ENCODE measurements around the gene TBC1D3B.
"Not testable (repeated sequence)": the region's sequence is repeated elsewhere in the genome, so short reads cannot be mapped to it uniquely, and the experiment has no call there.

TBC1D3B gene

DNA sequence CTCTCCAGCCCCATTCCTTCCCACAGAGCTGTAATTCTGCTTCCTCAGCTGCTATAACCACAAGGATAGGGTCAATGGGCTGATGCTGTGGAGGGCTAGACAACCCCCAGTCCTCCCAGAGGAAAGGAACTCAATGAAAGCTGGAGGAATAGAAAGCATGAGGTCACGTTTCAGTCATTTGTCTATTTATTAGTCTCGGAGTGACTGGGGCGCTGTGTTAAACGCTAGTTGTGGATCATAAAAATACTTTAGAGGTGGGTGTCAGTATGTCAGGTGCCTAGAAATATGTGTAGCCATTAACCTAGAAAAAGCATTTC lies 20.9 kb upstream of the TBC1D3B start:
- Histone ChIP-seq H3K27me3 (peaks cover 0 to 9% of the 10 kb centered on the region in 2 donors), H3K4me3 (no peak overlapping the region), H3K27ac (no peak overlapping the region), H3K4me1 (no peaks in the 10 kb centered on the region), H3K36me3 (no peaks in the 10 kb centered on the region), H3K9me3 (no peaks in the 10 kb centered on the region)
- intact Hi-C loops (cut with DNase I; ENCODE audit: low total_unique reads): loop anchor here (10.0 kb wide), 1 partner anchor 63 kb away; no protein-coding TSS in a partner anchor
- TF ChIP-seq CTCF (IDR thresholded peaks at IDR 0.05): no peak
- no peak for DNase-seq

DNA sequence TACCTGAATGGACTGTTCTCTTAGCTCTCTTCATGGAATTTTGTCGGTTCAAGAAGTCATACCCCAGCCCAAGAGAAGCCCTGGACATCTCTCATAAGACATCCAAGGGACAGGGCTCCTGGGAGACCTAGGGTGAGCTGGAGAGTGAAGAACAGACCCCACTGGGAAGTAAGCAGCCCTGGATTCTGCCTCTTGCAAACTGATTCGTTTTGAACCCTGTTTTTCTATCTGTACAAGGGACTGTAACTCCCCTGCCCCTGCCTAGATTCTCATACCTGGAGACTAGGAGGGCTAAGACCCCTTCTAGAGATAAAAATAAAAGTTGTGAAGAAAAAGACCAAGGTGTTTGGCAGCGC lies 19.7 kb upstream of the TBC1D3B start:
- Histone ChIP-seq H3K4me3 (no peak overlapping the region), H3K9me3 (no peaks in the 10 kb centered on the region), H3K36me3 (no peaks in the 10 kb centered on the region), H3K4me1 (no peaks in the 10 kb centered on the region), H3K27ac (no peak overlapping the region), H3K27me3 (peaks cover 0 to 9% of the 10 kb centered on the region in 2 donors)
- TF ChIP-seq CTCF (IDR thresholded peaks at IDR 0.05): no peak
- DNase-seq: no peak
- intact Hi-C loops (cut with DNase I; ENCODE audit: low total_unique reads): loop anchor here (10.0 kb wide), 1 partner anchor 61 kb away; no protein-coding TSS in a partner anchor

GRCh38 chr17:36195434-36196130 lies 19.1 kb upstream of the TBC1D3B start:
- intact Hi-C loops (cut with DNase I; ENCODE audit: low total_unique reads): loop anchor here (10.0 kb wide), 1 partner anchor 61 kb away; no protein-coding TSS in a partner anchor
- Histone ChIP-seq H3K9me3 (no peaks in the 10 kb centered on the region), H3K4me3 (no peak overlapping the region), H3K4me1 (no peaks in the 10 kb centered on the region), H3K27me3 (peaks cover 0 to 9% of the 10 kb centered on the region in 2 donors), H3K36me3 (no peaks in the 10 kb centered on the region), H3K27ac (no peak overlapping the region)
- DNase-seq: no peak
- TF ChIP-seq CTCF (IDR thresholded peaks at IDR 0.05): no peak

DNA sequence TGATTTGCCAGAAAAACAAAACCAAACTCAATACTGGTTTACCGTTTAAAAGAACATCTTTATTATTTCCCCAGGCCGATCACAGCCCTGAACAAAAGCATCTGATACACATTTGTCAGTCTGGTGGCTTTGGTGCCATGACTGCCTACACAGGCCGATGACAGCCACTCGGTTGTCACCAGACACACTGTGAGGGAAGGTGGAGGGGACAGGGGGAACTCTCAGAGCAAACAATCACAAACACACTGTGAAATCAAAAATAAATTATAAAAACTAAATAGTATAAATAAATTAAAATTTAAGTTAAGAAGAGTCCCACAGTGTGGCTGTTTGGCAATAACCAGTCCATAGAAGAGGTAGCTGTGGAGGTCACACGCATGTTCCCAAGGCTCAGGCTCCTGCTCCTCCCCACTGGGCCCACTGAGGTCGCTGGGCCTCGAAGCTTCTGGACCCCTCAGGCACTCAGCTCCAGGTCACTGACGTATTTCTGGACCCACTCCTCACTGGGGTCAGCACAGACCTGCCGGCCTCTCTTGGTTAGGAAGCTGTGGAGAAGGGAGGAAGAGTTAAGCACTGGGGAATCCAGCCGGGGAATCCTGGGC lies 18.5 kb upstream of the TBC1D3B start:
- not testable (repeated sequence) for DNase-seq, H3K4me1 ChIP-seq, H3K36me3 ChIP-seq, H3K27me3 ChIP-seq, H3K4me3 ChIP-seq, H3K9me3 ChIP-seq, H3K27ac ChIP-seq
- intact Hi-C loops (cut with DNase I; ENCODE audit: low total_unique reads): loop anchor here (10.0 kb wide), 1 partner anchor 60 kb away; no protein-coding TSS in a partner anchor

DNA sequence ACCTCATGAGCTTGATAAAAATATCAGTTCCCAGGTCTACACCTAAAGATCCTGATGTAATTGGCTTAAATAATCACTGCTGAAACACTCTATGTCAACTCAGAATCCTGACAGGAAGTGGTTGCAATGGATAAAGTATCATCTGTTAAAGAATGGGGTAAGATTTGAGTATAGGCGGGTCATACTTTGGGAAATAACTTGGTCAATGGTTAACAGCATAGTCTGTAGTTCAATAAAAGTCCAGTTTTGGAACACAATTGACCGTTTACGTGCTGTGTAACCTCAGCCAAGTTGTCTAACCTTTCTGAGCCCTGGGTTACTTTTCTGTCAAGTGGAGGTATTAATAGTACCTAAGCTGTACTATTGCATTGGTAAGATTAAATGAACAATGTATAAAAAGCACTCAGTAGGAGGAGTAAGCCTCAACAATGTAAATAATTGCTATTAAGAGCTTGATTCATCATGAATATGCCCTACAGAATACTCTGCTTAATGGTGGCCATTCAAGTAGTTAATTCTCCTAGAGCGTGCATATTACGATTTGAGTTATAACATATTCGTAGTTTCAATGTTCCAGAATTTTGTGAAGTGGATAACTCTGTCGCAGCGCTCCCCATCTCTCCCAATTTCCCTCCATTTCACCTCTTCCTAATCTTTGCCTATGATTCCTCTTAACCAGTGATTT lies 17.9 kb upstream of the TBC1D3B start:
- intact Hi-C loops (cut with DNase I; ENCODE audit: low total_unique reads): loop anchor here (10.0 kb wide), 1 partner anchor 59 kb away; no protein-coding TSS in a partner anchor
- H3K4me1 ChIP-seq, H3K4me3 ChIP-seq, H3K36me3 ChIP-seq, DNase-seq, H3K27ac ChIP-seq, H3K9me3 ChIP-seq, H3K27me3 ChIP-seq: not testable (repeated sequence)

GRCh38 chr17:36193216-36193775 lies 16.9 kb upstream of the TBC1D3B start:
- Histone ChIP-seq H3K4me3 (no peak overlapping the region), H3K36me3 (no peaks in the 10 kb centered on the region), H3K27me3 (peaks cover 0 to 9% of the 10 kb centered on the region in 2 donors), H3K27ac (no peak overlapping the region), H3K9me3 (no peaks in the 10 kb centered on the region), H3K4me1 (no peaks in the 10 kb centered on the region)
- no peak for TF ChIP-seq CTCF (IDR thresholded peaks at IDR 0.05)
- intact Hi-C loops (cut with DNase I; ENCODE audit: low total_unique reads): loop anchor here (10.0 kb wide), 1 partner anchor 58 kb away; no protein-coding TSS in a partner anchor
- no peak for DNase-seq

GRCh38 chr17:36190549-36191330 lies 14.3 kb upstream of the TBC1D3B start:
- not testable (repeated sequence) for H3K4me3 ChIP-seq, H3K9me3 ChIP-seq, H3K36me3 ChIP-seq, H3K4me1 ChIP-seq, DNase-seq, H3K27ac ChIP-seq
- H3K27me3 ChIP-seq: peaks cover 0 to 18% of the 10 kb centered on the region in 2 donors
- intact Hi-C loops (cut with DNase I; ENCODE audit: low total_unique reads): loop anchor here (10.0 kb wide), 1 partner anchor 56 kb away; no protein-coding TSS in a partner anchor

- H3K4me3 ChIP-seq, H3K4me1 ChIP-seq, H3K9me3 ChIP-seq, H3K27ac ChIP-seq, H3K36me3 ChIP-seq, DNase-seq: not testable (repeated sequence)
- intact Hi-C loops (cut with DNase I; ENCODE audit: low total_unique reads): loop anchor here (10.0 kb wide), 1 partner anchor 55 kb away; no protein-coding TSS in a partner anchor
- peaks cover 0 to 11% of the 10 kb centered on the region in 2 donors for H3K27me3 ChIP-seq
Measured at GRCh38 chr17:36189993-36190392, 13.6 kb upstream of the TBC1D3B start.
